NT2/D1 (cell line): Measurements from ENCODE around the gene PGC.

ENCODE experiments used
- DNase-seq: peaks from one replicate; pipeline ENCODE4 v3.0.0-alpha.2; 2011; ENCODE audit warnings: low read depth, low spot score
- H3K27me3 ChIP-seq: 2 replicates; pipeline ENCODE4 v1.6.0; 2011; ENCODE audit warnings: mild to moderate bottlenecking; ENCODE audit not compliant: insufficient read length, insufficient read depth
- H3K36me3 ChIP-seq: 2 replicates; pipeline ENCODE4 v1.6.1; 2011; ENCODE audit warnings: mild to moderate bottlenecking, low read length, mixed read lengths; ENCODE audit not compliant: insufficient read depth, insufficient read length
- H3K4me1 ChIP-seq: 2 replicates; pipeline ENCODE4 v1.5.1; 2011; ENCODE audit not compliant: insufficient read depth, insufficient read length
- H3K4me3 ChIP-seq: 2 replicates; pipeline ENCODE4 v1.5.1; 2011; ENCODE audit warnings: low read depth; ENCODE audit not compliant: insufficient read length
- H3K9ac ChIP-seq: 2 replicates; pipeline ENCODE4 v1.6.0; 2011; ENCODE audit warnings: low read depth; ENCODE audit not compliant: insufficient read length
- H3K9me3 ChIP-seq: 2 replicates; pipeline ENCODE4 v1.5.1; 2011; ENCODE audit warnings: mild to moderate bottlenecking, low read length; ENCODE audit not compliant: insufficient read depth
- SUZ12 ChIP-seq: IDR thresholded peaks from 2 replicates; pipeline ENCODE4 v1.6.1; 2011; ENCODE audit not compliant: insufficient read length, insufficient read depth; ENCODE audit errors: extremely low read depth
- YY1 ChIP-seq: IDR thresholded peaks from 2 replicates; pipeline ENCODE4 v1.6.1; 2011; ENCODE audit not compliant: insufficient read length, insufficient read depth
- ZNF274 ChIP-seq: IDR thresholded peaks from 2 replicates; pipeline ENCODE4 v1.6.1; 2011; ENCODE audit warnings: mild to moderate bottlenecking, low read depth, low read length

Gene PGC

DNA sequence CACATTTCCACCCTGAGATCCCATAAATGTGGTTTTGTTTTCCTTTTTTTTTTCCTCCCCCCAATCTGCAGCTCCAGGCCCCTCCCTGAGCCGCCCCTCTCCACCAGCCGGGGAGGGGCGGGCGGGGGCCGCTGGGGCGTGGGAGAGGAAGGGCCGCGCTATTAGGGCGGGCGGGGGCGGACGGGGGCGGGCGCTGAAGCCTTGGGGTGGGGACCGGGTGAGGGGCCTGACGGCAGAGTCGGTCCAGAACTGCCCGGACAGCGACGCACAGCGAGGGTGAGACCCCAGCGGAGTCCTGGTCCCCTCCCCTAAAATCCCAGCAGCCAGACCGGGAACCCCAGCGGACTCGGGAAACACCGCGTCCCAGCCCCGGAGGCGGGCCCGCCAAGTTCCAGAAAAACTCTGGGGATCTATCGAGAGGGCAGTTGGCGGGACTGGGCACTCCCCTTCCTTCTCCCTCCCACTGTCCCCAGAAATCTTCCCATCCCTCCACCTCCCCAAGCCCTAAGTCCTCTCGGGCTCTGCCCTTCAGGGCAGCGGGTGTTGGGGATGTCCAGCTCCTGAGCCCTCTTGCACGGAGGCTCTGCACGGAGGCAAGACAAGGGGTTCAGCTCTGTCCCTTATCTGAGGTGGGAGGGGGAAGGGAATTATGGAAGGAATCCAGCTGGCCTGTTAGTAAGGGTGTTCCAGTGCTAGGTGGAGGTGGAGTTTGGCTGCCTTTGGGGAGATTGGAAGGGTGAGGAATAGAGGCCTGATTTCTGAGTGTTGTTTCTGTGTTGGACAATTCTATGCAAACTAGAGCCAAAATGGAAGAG, 33.6 kb upstream of the PGC start, which contains the start of gene PRICKLE4:
Gene PRICKLE4, plus strand, starts transcription at position 232 of the 815 bp plus-strand sequence. CDS start 2,692 bp downstream, outside the sequence.
- Histone ChIP-seq H3K9ac (peak within 1 kb of the TSS; percentile 77), H3K36me3 (peaks cover 8% of the 10 kb centered on the region), H3K4me1 (no peaks in the 10 kb centered on the region), H3K4me3 (peak within 1 kb of the TSS; percentile 58), H3K9me3 (peaks cover 10% of the 10 kb centered on the region; the same call in 1 of the 2 replicates), H3K27me3 (peaks cover 20% of the 10 kb centered on the region)
- no peak for DNase-seq
- TF ChIP-seq YY1, result no peak
- TF ChIP-seq SUZ12, result no peak
- TF ChIP-seq ZNF274, result no peak

GRCh38 chr6:41779788-41780550, 32.8 kb upstream of the PGC start, which contains the start of gene FRS3:
Gene FRS3 (minus strand): TSS chr6:41779900. CDS start chr6:41776987, 2,913 bp downstream.
- Histone ChIP-seq H3K36me3 (peaks cover 14% of the 10 kb centered on the region), H3K27me3 (peaks cover 20% of the 10 kb centered on the region), H3K9me3 (peaks cover 2% of the 10 kb centered on the region; the same call in 1 of the 2 replicates), H3K4me3 (peak within 1 kb of the TSS; percentile 58), H3K9ac (peak within 1 kb of the TSS; percentile 77), H3K4me1 (no peaks in the 10 kb centered on the region)
- no peak for TF ChIP-seq SUZ12
- TF ChIP-seq YY1, result no peak
- TF ChIP-seq ZNF274, result no peak
- peak; percentile 91 for DNase-seq

GRCh38 chr6:41779336-41779735, 32.1 kb upstream of the PGC start:
- H3K4me3 ChIP-seq, result peak overlapping the region; percentile 52
- peaks cover 20% of the 10 kb centered on the region for H3K27me3 ChIP-seq
- no peaks in the 10 kb centered on the region for H3K4me1 ChIP-seq
- no peak for DNase-seq
- H3K36me3 ChIP-seq, result peaks cover 19% of the 10 kb centered on the region
- no peaks in the 10 kb centered on the region for H3K9me3 ChIP-seq
- H3K9ac ChIP-seq, result peak overlapping the region; percentile 77
- TF ChIP-seq SUZ12 (no peak), ZNF274 (no peak), YY1 (no peak)

GRCh38 chr6:41778895-41779294, 31.7 kb upstream of the PGC start:
- TF ChIP-seq YY1 (no peak), SUZ12 (no peak), ZNF274 (no peak)
- no peak for DNase-seq
- Histone ChIP-seq H3K9me3 (no peaks in the 10 kb centered on the region), H3K4me1 (no peaks in the 10 kb centered on the region), H3K4me3 (peak overlapping the region; percentile 52), H3K9ac (peak overlapping the region; percentile 77), H3K36me3 (peaks cover 22% of the 10 kb centered on the region), H3K27me3 (peaks cover 20% of the 10 kb centered on the region)

- Histone ChIP-seq H3K4me3 (no peak overlapping the region), H3K27me3 (peaks cover 15% of the 10 kb centered on the region), H3K36me3 (peaks cover 24% of the 10 kb centered on the region), H3K9me3 (no peaks in the 10 kb centered on the region), H3K9ac (no peak overlapping the region), H3K4me1 (no peaks in the 10 kb centered on the region)
- TF ChIP-seq ZNF274, result no peak
- TF ChIP-seq YY1, result no peak
- TF ChIP-seq SUZ12, result no peak
- DNase-seq, result no peak
Observed at GRCh38 chr6:41777551-41778285, 30.5 kb upstream of the PGC start.

DNA sequence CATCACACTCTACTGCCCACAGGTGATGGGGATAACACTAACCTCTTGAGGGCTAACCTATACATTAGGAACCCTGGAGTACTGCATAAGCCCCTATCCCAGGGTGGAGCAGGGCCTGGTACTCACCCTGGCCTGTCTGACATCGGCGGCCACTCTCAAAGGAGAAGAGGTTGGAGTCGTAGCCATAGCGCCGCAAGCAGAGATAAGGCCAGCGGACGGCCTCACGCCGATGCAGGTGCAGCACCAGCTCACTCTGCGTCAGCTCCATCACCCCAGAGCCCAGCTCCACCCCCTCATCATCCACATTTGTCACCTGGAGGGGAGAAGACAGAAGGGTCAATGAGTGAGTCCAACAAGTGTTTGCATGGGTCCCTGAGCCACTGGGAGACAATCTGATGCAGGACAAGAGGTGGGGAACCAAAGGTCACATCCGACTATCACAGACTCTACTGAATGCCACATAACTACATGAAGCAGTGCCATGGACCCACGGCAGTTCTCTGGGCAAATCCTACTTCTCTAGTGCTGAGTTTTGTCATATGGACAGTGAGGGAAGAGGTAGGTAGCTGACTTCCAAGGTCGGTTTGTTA, 28.2 kb upstream of the PGC start:
- no peaks in the 10 kb centered on the region for H3K9me3 ChIP-seq
- H3K4me1 ChIP-seq, result no peaks in the 10 kb centered on the region
- no peak for DNase-seq
- H3K9ac ChIP-seq, result no peak overlapping the region
- no peaks in the 10 kb centered on the region for H3K27me3 ChIP-seq
- peaks cover 45% of the 10 kb centered on the region for H3K36me3 ChIP-seq
- TF ChIP-seq SUZ12 (no peak), ZNF274 (no peak), YY1 (no peak)
- no peak overlapping the region for H3K4me3 ChIP-seq

- no peaks in the 10 kb centered on the region for H3K27me3 ChIP-seq
- H3K9me3 ChIP-seq, result no peaks in the 10 kb centered on the region
- peaks cover 48% of the 10 kb centered on the region for H3K36me3 ChIP-seq
- H3K4me3 ChIP-seq, result no peak overlapping the region
- no peak for DNase-seq
- no peaks in the 10 kb centered on the region for H3K4me1 ChIP-seq
- TF ChIP-seq ZNF274, result no peak
- TF ChIP-seq YY1, result no peak
- TF ChIP-seq SUZ12, result no peak
- H3K9ac ChIP-seq, result no peak overlapping the region
Observed at GRCh38 chr6:41774841-41775240, 27.6 kb upstream of the PGC start.
